Measurements from ENCODE around the gene MAP4K3. TPM values are rescaled to one million over a fixed set of nuclear protein-coding genes. Genes with fewer than 3 reads are reported as not detected.

The MAP4K3 gene
- total and polyA plus RNA-seq, 2 of the 4 experiments (the other 2 are of a cell fraction) = 13.2 to 32.6 TPM

- ChIA-PET CTCF (no interaction called here), POLR2A (ENCODE audit: unreplicated experiment) (no interaction called here)
- Histone ChIP-seq H3K79me1 (ENCODE audit: low read depth in 1 of 2, low read length in 2 of 2) (peaks cover 7 to 21% of the 10 kb centered on the region in 2 experiments; a peak in 3 of 4 replicates), H3K4me2 (ENCODE audit: low read depth, low read length) (no peak overlapping the region), H4K5ac (ENCODE audit: low read depth, low read length) (no peak overlapping the region), H3K56ac (ENCODE audit: extremely low read depth, insufficient read depth, low read length) (no peak overlapping the region), H4K8ac (ENCODE audit: low read depth in 2 of 2, low read length in 2 of 2) (no peak overlapping the region), H2BK15ac (ENCODE audit: low read depth, low read length) (no peak overlapping the region), H3K4me1 (ENCODE audit: control insufficient read depth, insufficient read depth, low read length) (no peaks in the 10 kb centered on the region), H3K9me1 (ENCODE audit: insufficient read depth, low read length) (peaks cover 4% of the 10 kb centered on the region), H3K14ac (replicated peaks; ENCODE audit: low read depth, low read length) (no peak overlapping the region), H3K27me3 (ENCODE audit: control insufficient read depth, insufficient read depth, low read length) (no peaks in the 10 kb centered on the region), H4K20me1 (ENCODE audit: insufficient read depth, low read length) (no peaks in the 10 kb centered on the region; the same call in 1 of the 2 replicates), H3K27ac (ENCODE audit: insufficient read depth, low read length) (no peak overlapping the region), H3K4ac (ENCODE audit: low read depth, low read length) (no peak overlapping the region), H3K18ac (ENCODE audit: low read depth, low read length) (no peak overlapping the region), H2AK5ac (ENCODE audit: low read depth, low read length) (0 out of 2 replicates have a peak overlapping the region, but pooled peaks have one; percentile 3), H3K4me3 (ENCODE audit: insufficient read depth, low read depth, low read length) (no peak overlapping the region), H2BK20ac (ENCODE audit: low read depth, low read length) (no peak overlapping the region), H3K9me3 (ENCODE audit: control insufficient read depth, insufficient read depth, low read length) (no peaks in the 10 kb centered on the region), H3K9ac (ENCODE audit: low read depth, low read length) (no peak overlapping the region), H2AK9ac (replicated peaks; ENCODE audit: low read depth, low read length, poor library complexity) (no peak overlapping the region), H3K36me3 (ENCODE audit: control insufficient read depth, insufficient read depth, low read length) (peaks cover 14% of the 10 kb centered on the region), H4K91ac (ENCODE audit: insufficient read depth, low read depth, low read length) (no peak overlapping the region), H3K23ac (ENCODE audit: low read depth, low read length) (0 out of 2 replicates have a peak overlapping the region, but pooled peaks have one; percentile 11), H2BK5ac (ENCODE audit: low read depth, low read length, poor library complexity, severe bottlenecking) (no peak overlapping the region), H2AFZ (replicated peaks; ENCODE audit: low read length, poor library complexity) (peak overlapping the region; percentile 3), H2BK120ac (ENCODE audit: low read depth, low read length) (no peak overlapping the region)
- ATAC-seq (ENCODE audit: low read depth) (peak; percentile 46), DNase-seq (peak; percentile 36)
- 100% methylated on average over 1 of the region's 3 CpGs; no CpG with 5 or more reads in 1 of the 2 experiments for WGBS, 2 experiments (ENCODE audit: extremely low coverage in 2 of 2, insufficient read length in 1 of 2)
- in situ Hi-C loops (cut with MboI; ENCODE audit: low sequenced_read_pairs) (no loop called here), intact Hi-C loops (cut with micrococcal nuclease) (no loop called here), dilution Hi-C loops (cut with HindIII; ENCODE audit: low sequenced_read_pairs, unreplicated experiment) (no loop called here)
- no TSS peak for BruUV-seq (replicated peaks)
- TF ChIP-seq CEBPB (IDR thresholded peaks at IDR 0.05; ENCODE audit: low read depth, low read length) (no peak), MAFK (IDR thresholded peaks at IDR 0.05; ENCODE audit: low read depth, low read length) (no peak), RCOR1 (IDR thresholded peaks at IDR 0.05; ENCODE audit: insufficient replicate concordance, low read length) (no peak), RAD21 (IDR thresholded peaks at IDR 0.05; ENCODE audit: low read length) (no peak), MAZ (IDR thresholded peaks at IDR 0.05; ENCODE audit: borderline replicate concordance, low read depth, low read length) (no peak), FOS (IDR thresholded peaks at IDR 0.05; ENCODE audit: low read depth, low read length) (peak; percentile 32; the same call in 1 of the 2 replicates), CTCF (conservative IDR thresholded peaks at IDR 0.05; ENCODE audit: low read depth, low read length) (no peak)
Measured at GRCh38 chr2:39266139-39266805, 170.8 kb downstream of the MAP4K3 start.

Measured in IMR-90 (cell line).